ENCODE measurements around the gene CITED1.

Gene CITED1

GRCh38 chrX:72307646-72308051 is 1.9 kb upstream of the CITED1 start:
- DNase-seq: no peak
- Histone ChIP-seq H3K4me2 (ENCODE audit: low read depth, low read length) (peak overlapping the region; percentile 59; the same call in 1 of the 2 replicates), H3K4me3 (ENCODE audit: low read length) (peak overlapping the region; percentile 53)

GRCh38 chrX:72306851-72307645 is 1.3 kb upstream of the CITED1 start:
- Histone ChIP-seq H3K9me3 (replicated peaks; ENCODE audit: insufficient read depth, low read length) (no peaks in the 10 kb centered on the region), H3K27me3 (replicated peaks; ENCODE audit: insufficient read depth, low read length) (peaks cover 35% of the 10 kb centered on the region), H4K20me1 (ENCODE audit: insufficient read depth, low read length) (no peaks in the 10 kb centered on the region), H3K4me3 (ENCODE audit: low read length) (peak overlapping the region; percentile 53), H3K4me2 (ENCODE audit: low read depth, low read length) (peak overlapping the region; percentile 59), H3K9me2 (replicated peaks; ENCODE audit: insufficient read depth, low read length) (no peaks in the 10 kb centered on the region), H3K79me2 (ENCODE audit: low read length) (no peaks in the 10 kb centered on the region), H3K9ac (ENCODE audit: low read length) (peak overlapping the region; percentile 37; the same call in 1 of the 2 replicates), H3K4me1 (ENCODE audit: low read length) (no peaks in the 10 kb centered on the region), H2AFZ (ENCODE audit: low read length) (peak overlapping the region; percentile 45; the same call in 1 of the 2 replicates), H3K36me3 (replicated peaks; ENCODE audit: insufficient read depth, low read length) (no peaks in the 10 kb centered on the region), H3F3A (ENCODE audit: insufficient read depth, low read length) (no peaks in the 10 kb centered on the region), H3K27ac (ENCODE audit: low read length) (no peak overlapping the region)
- TF ChIP-seq CTCF (IDR thresholded peaks at IDR 0.05; ENCODE audit: low read length): no peak
- TF ChIP-seq EZH2phosphoT487 (IDR thresholded peaks at IDR 0.05; ENCODE audit: low read length): no peak
- TF ChIP-seq EZH2 (optimal IDR thresholded peaks at IDR 0.05; ENCODE audit: low read depth, low read length): no peak
- DNase-seq: peak; percentile 67

More at GRCh38 chrX:72307646-72308051, 1.9 kb upstream of the CITED1 start:
- no peaks in the 10 kb centered on the region for H3K9me3 ChIP-seq (replicated peaks; ENCODE audit: insufficient read depth, low read length)
- H3K9me2 ChIP-seq (replicated peaks; ENCODE audit: insufficient read depth, low read length): no peaks in the 10 kb centered on the region
- no peak overlapping the region for H2AFZ ChIP-seq (ENCODE audit: low read length)
- H3K9ac ChIP-seq (ENCODE audit: low read length): no peak overlapping the region
- no peaks in the 10 kb centered on the region for H3F3A ChIP-seq (ENCODE audit: insufficient read depth, low read length)
- H3K4me1 ChIP-seq (ENCODE audit: low read length): no peaks in the 10 kb centered on the region
- H3K79me2 ChIP-seq (ENCODE audit: low read length): no peaks in the 10 kb centered on the region
- no peaks in the 10 kb centered on the region for H4K20me1 ChIP-seq (ENCODE audit: insufficient read depth, low read length)
- TF ChIP-seq EZH2 (optimal IDR thresholded peaks at IDR 0.05; ENCODE audit: low read depth, low read length): no peak
- no peak for TF ChIP-seq CTCF (IDR thresholded peaks at IDR 0.05; ENCODE audit: low read length)
- no peak for TF ChIP-seq EZH2phosphoT487 (IDR thresholded peaks at IDR 0.05; ENCODE audit: low read length)
- no peaks in the 10 kb centered on the region for H3K36me3 ChIP-seq (replicated peaks; ENCODE audit: insufficient read depth, low read length)
- no peak overlapping the region for H3K27ac ChIP-seq (ENCODE audit: low read length)
- peaks cover 35% of the 10 kb centered on the region for H3K27me3 ChIP-seq (replicated peaks; ENCODE audit: insufficient read depth, low read length)

- Histone ChIP-seq H3K36me3 (replicated peaks; ENCODE audit: insufficient read depth, low read length) (no peaks in the 10 kb centered on the region), H3K27ac (ENCODE audit: low read length) (no peak overlapping the region), H3K9me3 (replicated peaks; ENCODE audit: insufficient read depth, low read length) (no peaks in the 10 kb centered on the region), H2AFZ (ENCODE audit: low read length) (0 out of 2 replicates have a peak overlapping the region, but pooled peaks have one; percentile 48), H4K20me1 (ENCODE audit: insufficient read depth, low read length) (no peaks in the 10 kb centered on the region), H3K4me2 (ENCODE audit: low read depth, low read length) (peak overlapping the region; percentile 81), H3K9ac (ENCODE audit: low read length) (no peak overlapping the region), H3K9me2 (replicated peaks; ENCODE audit: insufficient read depth, low read length) (no peaks in the 10 kb centered on the region), H3F3A (ENCODE audit: insufficient read depth, low read length) (no peaks in the 10 kb centered on the region), H3K27me3 (replicated peaks; ENCODE audit: insufficient read depth, low read length) (peaks cover 35% of the 10 kb centered on the region), H3K79me2 (ENCODE audit: low read length) (no peaks in the 10 kb centered on the region), H3K4me1 (ENCODE audit: low read length) (no peaks in the 10 kb centered on the region), H3K4me3 (ENCODE audit: low read length) (peak overlapping the region; percentile 54)
- DNase-seq: no peak
- TF ChIP-seq EZH2 (optimal IDR thresholded peaks at IDR 0.05; ENCODE audit: low read depth, low read length) (no peak), CTCF (IDR thresholded peaks at IDR 0.05; ENCODE audit: low read length) (no peak), EZH2phosphoT487 (IDR thresholded peaks at IDR 0.05; ENCODE audit: low read length) (no peak)
These were observed 529 bp upstream of the CITED1 start for GRCh38 chrX:72306085-72306801.

All from MM.1S (cell line).